Measurements from ENCODE around the gene DOCK1.

DOCK1 gene

DNA sequence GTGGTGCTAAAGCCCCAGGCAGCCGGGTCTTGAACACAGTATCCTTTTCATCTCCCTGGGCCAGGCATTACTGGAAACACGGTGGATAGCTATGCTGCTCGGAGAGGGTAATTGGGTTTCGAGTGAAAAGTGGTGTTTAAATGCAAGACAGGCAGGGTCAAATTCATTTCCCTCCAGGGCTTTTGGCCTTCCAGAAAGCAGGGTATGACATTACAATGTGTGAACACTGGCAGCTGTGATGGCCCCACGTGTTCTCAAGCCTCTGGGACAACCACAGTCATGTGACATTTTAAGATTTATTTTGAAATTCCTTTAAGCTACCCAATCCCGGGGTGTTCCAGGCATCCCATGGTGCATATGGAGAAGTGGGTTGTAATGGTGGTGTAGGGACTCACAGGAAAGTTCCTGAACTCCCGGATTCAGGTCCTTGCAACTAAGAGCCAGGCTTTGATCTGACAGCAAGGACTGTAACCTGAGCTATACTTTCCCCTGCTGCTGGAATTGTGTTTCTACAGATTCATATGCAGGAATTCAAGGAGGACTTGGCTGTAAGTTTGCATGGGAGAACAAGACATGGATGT lies 244.4 kb downstream of the DOCK1 start:
- DNase-seq, result no peak

- no peak for DNase-seq
These were observed 244.9 kb downstream of the DOCK1 start for GRCh38 chr10:127150136-127150535.

- DNase-seq, result no peak
These were observed 246.3 kb downstream of the DOCK1 start for GRCh38 chr10:127151541-127151940.

DNA sequence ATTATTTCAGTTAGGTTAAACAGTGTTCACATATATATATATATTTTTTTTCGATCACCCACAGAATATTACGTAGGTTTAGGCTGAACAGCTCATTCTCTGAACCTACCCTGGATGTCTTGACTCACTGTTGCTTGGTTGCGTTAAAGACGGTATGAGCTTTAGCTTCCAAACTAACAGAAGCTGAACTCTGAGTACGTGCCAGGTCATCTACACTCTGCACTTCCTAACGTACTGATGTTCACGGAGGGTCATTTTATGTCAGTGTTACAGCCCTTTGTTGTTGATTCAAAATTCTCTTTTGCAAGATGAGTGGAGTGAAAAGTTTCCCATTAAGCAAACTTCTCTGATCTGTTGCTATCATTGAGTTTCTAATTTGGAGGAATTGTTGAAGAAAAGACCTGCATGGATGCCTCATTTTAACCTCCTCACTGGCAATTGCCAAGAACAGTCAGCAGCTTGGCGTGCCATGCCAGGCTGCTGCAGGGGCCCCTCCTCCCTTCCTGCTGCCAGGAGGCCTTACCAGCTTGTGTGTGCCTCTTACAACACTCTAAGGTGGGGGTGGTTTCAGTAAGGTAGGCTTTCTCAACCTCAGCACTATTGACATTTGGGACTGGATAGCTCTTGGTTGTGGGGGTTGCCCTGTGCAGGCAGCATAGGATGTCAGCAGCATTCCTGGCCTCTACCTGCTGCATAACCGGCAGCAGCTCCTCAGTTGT lies 246.9 kb downstream of the DOCK1 start:
- no peak for DNase-seq

GRCh38 chr10:127153181-127153580 lies 248.0 kb downstream of the DOCK1 start:
- no peak for DNase-seq

DNA sequence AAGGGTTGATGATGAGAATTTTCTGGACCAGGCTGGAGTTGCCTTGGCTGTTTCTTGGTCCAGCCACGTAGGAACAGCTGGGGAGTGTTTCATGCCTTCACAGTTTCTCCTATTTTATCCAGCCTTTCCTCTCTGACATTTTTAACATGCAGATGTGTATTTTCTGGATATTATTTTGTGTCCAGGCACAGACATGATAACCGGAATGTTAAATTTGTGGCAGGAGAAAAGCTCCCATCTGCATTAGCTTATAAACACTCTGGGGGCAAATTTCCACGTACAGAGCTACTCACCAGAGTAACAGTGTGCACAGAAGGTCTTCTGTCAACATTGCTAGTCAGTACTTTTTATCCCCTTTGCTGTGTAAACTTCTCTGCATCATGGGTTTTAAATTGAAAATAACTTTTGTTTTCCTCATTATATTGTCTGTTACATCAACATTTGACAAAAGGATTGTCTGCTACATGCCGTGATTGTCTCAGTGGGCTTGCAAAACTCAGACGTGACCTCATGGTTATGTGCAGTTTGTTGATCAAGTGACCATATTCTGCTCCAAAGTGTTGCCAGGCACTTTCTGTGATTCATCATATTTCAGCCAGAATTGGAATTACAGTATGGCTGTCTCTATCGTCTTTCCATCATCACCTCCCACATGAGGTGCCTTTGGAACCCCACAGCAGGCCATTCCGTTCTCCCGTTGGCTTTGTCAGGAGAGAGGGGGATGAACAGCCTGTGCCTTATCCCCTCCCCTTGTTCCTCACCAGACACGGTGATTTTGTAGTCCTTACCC lies 249.8 kb downstream of the DOCK1 start:
- no peak for DNase-seq

- no peak for DNase-seq
These were observed 251.9 kb downstream of the DOCK1 start for GRCh38 chr10:127157089-127157488.

- DNase-seq, result no peak
These were observed 252.4 kb downstream of the DOCK1 start for GRCh38 chr10:127157506-127158200.

DNA sequence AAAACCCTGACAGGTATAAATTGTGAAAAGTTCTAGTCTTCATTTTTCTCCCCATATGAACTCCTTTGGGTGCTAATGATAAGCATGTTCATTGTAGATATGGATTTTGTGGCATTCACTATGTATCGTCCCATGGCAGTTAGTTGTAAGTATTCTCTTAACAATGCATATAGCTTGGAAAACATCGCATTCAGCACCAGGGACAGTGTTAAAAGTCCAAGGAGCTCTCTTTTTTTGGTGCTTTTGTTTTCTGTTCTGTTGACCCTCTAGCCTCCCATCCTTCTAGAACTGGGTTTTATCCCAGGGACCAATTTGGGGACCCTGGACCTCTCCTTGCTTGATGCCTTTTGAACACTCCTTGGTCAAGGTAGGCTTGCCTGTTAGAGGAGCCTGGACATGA lies 253.4 kb downstream of the DOCK1 start:
- DNase-seq, result no peak

- no peak for DNase-seq
These were observed 254.5 kb downstream of the DOCK1 start for GRCh38 chr10:127159648-127160245.

- no peak for DNase-seq
These were observed 256.3 kb downstream of the DOCK1 start for GRCh38 chr10:127161482-127161881.

DNA sequence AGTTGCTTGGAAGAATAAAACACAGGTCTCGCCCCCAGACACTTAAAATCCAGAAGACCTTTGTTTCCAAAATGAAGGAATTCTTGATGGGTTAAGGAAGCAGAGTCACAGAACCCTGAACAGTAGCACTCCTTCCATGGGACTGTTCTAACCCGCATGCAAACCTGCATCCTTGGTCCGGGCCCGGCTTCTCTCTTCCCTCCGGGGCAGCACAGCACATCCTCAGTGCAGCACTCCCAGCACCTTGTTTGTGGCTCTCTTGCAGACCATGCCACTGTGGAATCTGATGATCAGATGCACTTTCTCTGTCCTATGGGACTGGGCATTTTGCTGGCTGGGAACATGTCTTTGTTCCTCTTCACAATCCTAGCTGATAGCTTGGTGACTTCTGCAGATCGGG lies 257.6 kb downstream of the DOCK1 start:
- no peak for DNase-seq

GRCh38 chr10:127168261-127168660 lies 263.0 kb downstream of the DOCK1 start:
- DNase-seq, result no peak

DNA sequence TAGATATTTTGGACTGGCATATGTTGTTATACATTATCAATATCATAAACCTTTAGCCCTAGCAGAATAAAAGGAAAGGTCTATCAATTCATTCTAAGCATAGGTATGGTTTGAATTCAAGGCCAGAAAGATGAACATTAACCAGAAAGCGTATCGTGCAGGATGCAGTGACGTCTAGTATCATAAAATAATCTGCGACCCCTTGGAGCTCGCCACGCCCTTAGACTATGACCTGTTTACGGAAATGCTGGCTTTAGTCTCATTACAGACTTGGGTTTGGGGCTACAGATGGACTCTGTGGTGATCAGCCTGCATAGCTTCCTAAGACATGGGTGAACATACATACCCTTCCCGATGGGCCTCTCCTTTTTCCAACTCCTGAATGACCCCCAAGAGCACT lies 269.6 kb downstream of the DOCK1 start:
- no peak for DNase-seq

- DNase-seq, result no peak
These were observed 270.3 kb downstream of the DOCK1 start for GRCh38 chr10:127175357-127176110.

- DNase-seq, result no peak
These were observed 271.4 kb downstream of the DOCK1 start for GRCh38 chr10:127176649-127177048.

DNA sequence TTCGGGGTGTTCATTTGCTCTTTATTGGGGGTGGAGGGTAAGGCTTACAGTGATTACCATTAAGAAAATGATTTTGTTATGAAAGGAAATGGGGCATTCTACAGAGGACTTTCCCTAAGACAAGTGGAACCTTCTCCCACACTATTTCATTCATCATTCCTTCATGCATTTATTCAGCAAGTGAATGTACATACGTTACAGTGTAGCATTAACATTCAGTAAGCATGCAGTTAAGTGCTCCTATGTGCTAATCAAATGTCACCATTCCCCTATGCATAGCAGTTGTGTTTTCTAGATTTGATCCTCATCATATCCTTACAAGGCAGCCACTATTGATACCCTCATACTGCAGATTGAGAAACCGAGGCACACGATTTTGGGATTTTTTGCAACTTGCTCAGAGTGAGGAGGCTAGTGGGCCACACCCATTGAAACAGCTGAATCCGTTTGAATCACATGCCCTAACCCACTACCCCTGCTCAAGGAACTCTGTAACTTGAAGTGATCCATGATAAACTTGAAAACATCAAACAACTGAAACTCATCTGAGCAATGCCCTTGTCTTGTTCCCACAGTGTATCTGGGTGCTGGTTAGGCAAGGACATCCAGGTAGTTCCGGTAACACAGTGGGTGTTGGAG lies 274.5 kb downstream of the DOCK1 start:
- no peak for DNase-seq

DNA sequence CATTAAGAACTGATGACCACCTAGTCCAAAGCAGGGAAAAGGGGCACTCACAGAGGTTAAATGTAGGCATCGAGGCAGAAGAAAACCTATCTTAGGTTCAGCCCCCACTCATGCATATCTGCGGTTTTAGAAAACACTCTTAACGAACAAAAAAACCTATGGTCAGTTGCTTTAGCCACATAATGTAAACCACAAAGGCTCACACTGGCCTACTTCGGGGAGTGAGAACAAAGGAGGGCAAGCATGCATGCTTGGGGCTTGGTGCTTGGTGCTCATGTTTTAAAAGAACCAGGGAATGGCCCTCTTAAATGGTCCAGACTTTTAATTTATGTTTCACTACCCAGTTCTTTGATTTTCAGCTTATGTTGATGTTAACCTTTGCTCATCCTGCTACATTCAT lies 276.9 kb downstream of the DOCK1 start:
- no peak for DNase-seq

- no peak for DNase-seq
These were observed 279.4 kb downstream of the DOCK1 start for GRCh38 chr10:127184582-127184981.

GRCh38 chr10:127186813-127187212 lies 281.6 kb downstream of the DOCK1 start:
- DNase-seq, result no peak

DNA sequence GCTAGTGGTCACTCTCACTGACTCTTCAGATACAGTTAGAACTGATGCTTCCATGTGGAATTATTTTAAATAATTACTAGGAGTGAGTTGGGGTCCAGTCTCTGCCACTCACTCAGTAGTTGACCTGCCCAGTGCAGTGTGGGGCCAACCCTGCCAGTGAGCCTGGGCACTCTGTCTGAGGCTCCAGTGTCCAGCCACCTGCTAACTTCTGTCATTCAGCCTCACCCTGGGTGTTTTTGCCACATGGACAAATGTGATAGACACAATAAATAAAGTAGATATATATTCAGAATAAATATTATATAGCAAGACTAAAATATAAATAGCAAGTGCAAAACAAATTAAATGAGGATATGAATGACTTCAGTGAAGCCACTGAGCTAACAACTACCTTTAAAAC lies 284.0 kb downstream of the DOCK1 start:
- no peak for DNase-seq

- no peak for DNase-seq
These were observed 285.2 kb downstream of the DOCK1 start for GRCh38 chr10:127190427-127190826.

Data from stimulated activated CD4-positive, alpha-beta T cell treated with anti-CD3 and anti-CD28 coated beads, Interleukin-2, amount 100 ng/mL, for 24 hours (primary cell).